Embryonic facial prominence (tissue), 1 donor: ENCODE measurements around the gene RHOF.
"Not testable (repeated sequence)": the region's sequence is repeated elsewhere in the genome, so short reads cannot be mapped to it uniquely, and the experiment has no call there.

Experiments
- DNase-seq: peaks from one replicate; pipeline ENCODE4 v3.0.0-alpha.2; 2016; ENCODE audit errors: extremely low spot score

Gene RHOF

DNA sequence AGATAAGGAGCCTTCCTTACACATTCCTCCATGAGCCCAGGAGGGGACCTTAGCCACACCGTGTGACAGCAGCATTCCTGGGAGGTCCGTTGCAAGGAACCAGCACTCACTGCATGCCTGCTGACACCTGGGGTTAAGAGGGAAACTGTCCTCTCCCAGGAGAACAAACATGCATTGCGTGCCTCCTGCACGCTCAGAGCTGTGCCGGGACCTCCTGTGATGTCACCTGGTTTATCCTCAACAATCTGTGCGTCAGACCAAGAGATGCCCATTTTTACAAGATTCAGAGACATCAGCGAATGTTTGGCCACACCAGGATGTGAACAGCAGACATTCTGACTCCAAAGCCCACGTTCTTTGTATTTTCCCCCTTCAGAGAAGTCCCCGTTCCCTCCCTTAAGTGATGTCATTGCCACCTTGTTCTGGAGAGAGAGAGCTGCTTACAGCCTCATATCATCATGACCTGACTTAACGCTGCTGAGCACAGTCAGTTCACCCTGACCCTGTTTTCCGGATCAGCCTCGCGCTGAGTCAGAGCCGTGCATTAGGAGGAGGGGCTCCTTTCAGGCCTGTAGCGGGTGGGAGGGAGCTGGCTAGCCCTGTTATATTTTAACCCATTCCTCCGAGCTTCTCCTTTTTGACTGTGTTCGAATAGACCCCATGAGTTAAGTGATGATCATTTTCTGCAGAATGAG, 44.8 kb downstream of the RHOF start:
- no peak for DNase-seq

DNA sequence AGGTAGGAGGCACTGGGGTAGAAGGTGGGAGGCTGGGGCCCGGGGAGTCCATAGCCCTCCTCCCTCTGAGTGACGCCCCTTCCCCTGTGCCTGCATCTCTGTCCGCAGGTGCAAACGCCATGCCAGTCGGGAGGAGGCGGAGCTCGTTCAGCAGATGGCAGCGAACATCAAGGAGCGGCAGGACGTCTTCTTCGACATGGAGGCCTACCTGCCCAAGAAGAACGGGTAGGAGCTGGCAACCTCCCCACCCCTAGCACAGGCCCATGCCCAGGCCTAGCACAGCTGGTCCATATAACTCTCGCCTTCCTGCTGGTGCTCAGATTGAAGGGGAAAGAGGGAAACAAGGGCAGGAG, 45.3 kb downstream of the RHOF start:
- DNase-seq = no peak

DNA sequence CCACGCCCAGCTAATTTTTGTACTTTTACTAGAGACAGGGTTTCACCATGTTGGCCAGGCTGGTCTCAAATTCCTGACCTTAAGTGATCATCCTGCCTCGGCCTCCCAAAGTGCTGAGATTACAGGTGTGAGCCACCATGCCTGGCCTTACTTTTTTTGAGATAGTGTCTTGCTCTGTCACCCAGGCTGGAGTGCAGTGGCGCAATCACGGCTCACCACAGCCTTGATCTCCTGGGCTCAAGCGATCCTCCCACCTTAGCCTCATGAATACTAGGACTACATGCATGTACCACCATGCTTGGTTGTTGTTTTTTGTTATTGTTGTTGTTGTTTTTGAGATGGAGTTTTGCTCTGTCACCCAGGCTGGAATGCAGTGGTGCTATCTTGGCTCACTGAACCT, 47.9 kb downstream of the RHOF start:
- not testable (repeated sequence) for DNase-seq

DNA sequence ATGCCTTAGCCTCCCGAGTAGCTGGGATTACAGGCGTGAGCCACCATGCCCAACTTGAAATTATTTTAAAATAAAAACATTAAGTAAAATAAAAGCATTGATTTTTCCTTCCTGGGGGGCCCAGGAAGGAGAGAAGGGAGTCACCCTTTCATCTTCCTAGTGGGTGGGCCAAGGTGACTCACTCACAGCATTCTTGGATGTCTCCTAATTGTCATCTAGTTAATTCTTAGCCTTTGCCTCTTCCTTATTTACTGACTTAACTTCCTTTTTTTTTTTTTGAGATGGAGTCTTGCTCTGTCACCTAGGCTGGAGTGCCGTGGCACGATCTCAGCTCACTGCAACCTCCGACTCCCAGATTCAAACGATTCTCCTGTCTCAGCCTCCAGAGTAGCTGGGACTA, 51.7 kb downstream of the RHOF start:
- DNase-seq = no peak

DNA sequence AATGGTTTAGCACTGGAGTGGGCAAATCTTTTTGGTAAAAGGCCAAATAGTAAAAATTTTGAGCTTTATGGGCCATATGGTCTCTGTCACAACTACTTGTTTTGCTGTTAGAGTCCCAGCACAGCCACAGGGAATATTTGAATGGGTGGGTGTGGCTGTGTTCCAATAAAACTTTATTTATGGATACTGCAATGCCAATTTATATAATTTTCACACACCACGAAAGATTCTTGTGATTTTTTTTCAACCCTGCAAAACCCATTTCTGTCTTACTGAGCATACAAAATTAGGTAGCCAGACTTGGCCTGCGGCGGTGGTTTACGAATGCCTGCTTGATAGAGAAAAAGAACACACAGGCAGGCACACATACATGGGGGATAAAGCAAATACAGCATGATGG, 52.6 kb downstream of the RHOF start:
- DNase-seq = no peak

DNA sequence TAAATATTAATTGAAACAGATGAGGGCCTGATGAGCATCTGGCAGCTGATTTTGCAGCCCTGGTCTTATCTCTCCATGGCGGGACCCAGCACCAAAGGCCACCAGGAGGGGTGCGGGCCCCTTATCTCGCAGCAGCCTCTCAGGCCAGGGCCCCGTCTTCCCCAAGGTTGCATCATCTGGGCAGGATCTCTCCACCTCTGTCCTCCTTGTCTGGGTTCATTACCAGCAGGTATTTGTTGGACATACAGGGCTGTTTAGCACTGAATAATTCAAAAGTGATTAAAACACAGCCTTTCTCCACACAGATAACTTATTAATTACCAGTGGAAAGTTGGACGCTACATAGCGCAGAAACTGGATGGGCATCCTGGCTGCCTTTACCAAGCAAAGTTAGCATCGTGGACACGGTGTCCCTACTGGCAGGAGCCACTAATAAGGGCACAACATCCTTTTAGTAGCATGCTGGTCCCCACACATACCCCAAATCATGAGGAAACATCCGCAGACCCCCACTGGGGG, 55.1 kb downstream of the RHOF start:
- DNase-seq = no peak

DNA sequence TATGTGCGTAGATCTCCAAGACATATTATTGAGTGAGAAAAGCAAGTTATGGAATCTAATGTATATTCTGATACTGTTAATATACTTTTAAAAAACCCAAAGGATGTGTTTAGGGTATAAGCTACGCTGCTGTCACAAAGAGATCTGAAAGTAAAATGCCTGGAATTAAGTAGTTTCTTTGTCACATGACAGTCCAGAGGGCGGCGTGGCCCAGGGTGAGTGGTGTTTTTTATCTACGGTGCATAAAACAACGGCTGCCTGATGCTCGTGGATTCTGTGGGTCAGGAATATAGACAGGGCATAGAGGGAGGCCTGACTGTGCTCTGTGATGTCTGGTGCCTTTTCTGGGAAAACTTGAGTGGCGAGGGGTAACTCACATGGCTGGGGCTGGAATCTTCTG, 59.6 kb downstream of the RHOF start:
- DNase-seq = no peak

DNA sequence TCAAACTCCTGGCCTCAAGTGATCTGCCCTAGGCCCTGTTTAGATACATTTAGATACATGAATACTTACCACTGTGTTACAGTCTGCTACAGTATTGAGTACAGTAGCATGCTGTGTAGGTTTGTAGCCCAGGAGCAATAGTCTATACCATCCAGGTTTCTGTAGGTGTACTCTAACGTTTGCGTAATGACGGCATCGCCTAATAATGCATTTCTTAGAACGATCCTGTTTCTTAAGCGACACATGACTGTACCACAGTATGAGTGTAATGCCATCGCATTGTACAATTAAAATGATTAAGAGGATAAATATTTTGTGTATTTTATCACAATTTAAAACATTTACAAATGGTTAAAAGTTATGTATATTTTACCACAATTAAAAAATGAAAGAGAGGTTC, 62.0 kb downstream of the RHOF start:
- no peak for DNase-seq

DNA sequence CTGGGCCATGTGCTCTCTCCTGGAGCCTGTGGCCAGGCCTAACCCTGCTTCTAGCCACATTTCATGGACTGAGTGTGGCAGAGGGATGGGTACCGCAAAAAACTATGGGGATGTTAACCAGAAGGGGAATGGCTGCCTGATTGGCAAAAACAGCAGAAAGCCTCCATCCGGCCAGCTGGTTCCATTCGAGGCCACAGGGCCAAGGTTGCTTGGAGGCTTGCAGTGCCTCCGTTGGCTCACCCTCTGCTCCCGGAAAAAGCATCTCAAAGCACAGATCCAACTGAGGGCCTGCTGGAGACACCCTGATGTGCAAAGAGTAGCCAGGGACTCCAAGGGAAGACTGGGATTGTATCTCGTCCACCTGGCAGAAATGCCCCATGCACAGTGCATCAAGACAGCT, 64.5 kb downstream of the RHOF start:
- no peak for DNase-seq
